ENCODE data around the gene MAML3. TPM values are rescaled to one million over a fixed set of nuclear protein-coding genes. Genes with fewer than 3 reads are reported as not detected.

Gene MAML3
- 3.1 and 12.3 TPM in 2 replicates for total RNA-seq

DNA sequence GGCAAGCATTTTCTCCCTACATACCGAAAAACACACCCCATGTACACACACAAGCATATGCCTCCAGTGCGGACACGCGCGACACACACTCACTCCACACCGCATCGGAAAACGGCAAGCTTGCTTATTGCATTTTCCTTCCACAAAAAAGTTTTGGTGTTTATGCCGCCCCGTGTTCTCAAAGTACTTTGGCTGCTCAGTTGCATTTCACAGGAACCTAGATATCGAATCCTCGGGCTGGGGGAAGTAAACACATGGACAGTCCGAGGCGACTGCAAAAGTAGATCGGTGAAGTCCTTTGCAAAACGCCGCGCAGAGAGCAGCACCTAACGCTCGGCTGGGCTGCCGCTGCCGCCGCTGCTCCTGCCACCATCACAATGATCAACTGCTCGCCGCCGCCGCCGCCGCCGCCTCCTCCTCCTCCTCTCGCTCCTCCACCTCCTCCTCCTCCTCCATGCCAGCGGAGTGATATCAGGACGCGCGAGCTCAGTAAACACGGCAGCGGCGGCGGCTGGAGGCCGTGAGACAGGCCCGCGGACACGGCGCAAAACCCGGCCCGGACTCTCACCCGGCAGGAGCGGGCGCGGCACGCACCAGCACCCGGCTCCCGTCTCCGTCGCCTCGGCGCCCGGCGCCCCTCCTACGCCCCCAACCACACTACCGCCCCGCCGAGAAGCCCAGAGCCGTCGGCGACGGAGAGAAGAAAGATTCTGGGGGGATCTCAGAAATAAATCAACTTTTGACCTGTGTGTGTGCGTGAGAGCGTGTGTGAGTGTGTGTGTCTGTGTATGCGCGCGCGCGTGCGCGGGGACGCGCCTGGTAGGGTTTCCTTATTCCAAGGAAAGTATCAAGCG is at the start of gene MAML3:
MAML3 (minus strand) TSS at position 467 of the 854 bp plus-strand sequence. CDS start 857 bp downstream, outside the sequence.

Other genes with a start within 250 kb of the MAML3 start
- gene SCOC, start 219.5 kb upstream of the MAML3 start, total RNA-seq, result 29.8 and 59.1 TPM in 2 replicates